GM12878 (cell line): Measurements from ENCODE around the gene MTCL3.

Experiments used
- ATAC-seq: fragments of 200-7000 bp; cut with Tn5 transposase; 3 replicates; pipeline ENCODE4 v1.9.1; 2020; ENCODE audit warnings: mild to moderate bottlenecking, moderate library complexity
- BruUV-seq: library from RNA; stranded (reverse); fragments of 400-500 nt; replicated peaks from 2 replicates; lab custom pipeline; 2021; lab: Mats Ljungman, UMichigan
- CTCF ChIA-PET: fragments of 300-600 bp; sonication (Branson Sonifier 250); formaldehyde crosslinking; extraction: SDS; loops from one replicate; lab custom pipeline; 2021; ENCODE audit warnings: inconsistent platforms; lab: Yijun Ruan, JAX
- POLR2A ChIA-PET: fragments of 350-600 bp; formaldehyde crosslinking; extraction: SDS; loops from one replicate; lab custom pipeline; 2021; ENCODE audit warnings: inconsistent platforms; lab: Charles Lee
- RAD21 ChIA-PET: fragments of 300-600 bp; sonication (Branson Sonifier 250); formaldehyde crosslinking; loops from one replicate; lab custom pipeline; 2023; ENCODE audit warnings: antibody characterized with exemption; ENCODE audit not compliant: unreplicated experiment; lab: Charles Lee
- SMC1A ChIA-PET: fragments of 300-600 bp; sonication (Branson Sonifier 250); formaldehyde crosslinking; loops from one replicate; lab custom pipeline; 2023; ENCODE audit not compliant: unreplicated experiment, uncharacterized antibody; lab: Charles Lee
- DNase-seq: peaks from one replicate; pipeline ENCODE4 v3.0.0-alpha.2; 2011; ENCODE audit warnings: low read depth, low spot score
- FAIRE-seq: peaks from 3 replicates; lab custom pipeline; 2011; peaks lifted over from hg19 to GRCh38; lab: Jason Lieb, UNC
- H2AFZ ChIP-seq: 2 replicates; pipeline ENCODE4 v1.6.0; 2011; ENCODE audit warnings: low read depth, low read length, control low read depth; ENCODE audit not compliant: control insufficient read depth
- H3K27ac ChIP-seq: 2 replicates; pipeline ENCODE4 v1.5.1; 2011; ENCODE audit warnings: control low read depth; ENCODE audit not compliant: control insufficient read depth, insufficient read depth
- H3K27me3 ChIP-seq, 2 experiments: replicated peaks in 1 of 2; 2 replicates each; pipeline versions ENCODE4 v1.6.0 to v1.6.1; 2011; ENCODE audit warnings: low read length in 1 of 2; ENCODE audit not compliant: control insufficient read depth in 2 of 2, insufficient read depth in 2 of 2
- H3K36me3 ChIP-seq, 2 experiments: 2 replicates each; pipeline ENCODE4 v1.5.1; 2011; ENCODE audit warnings: low read length in 1 of 2; ENCODE audit not compliant: control insufficient read depth in 2 of 2, insufficient read depth in 2 of 2
- H3K4me1 ChIP-seq: 2 replicates; pipeline ENCODE4 v1.6.1; 2011; ENCODE audit warnings: mild to moderate bottlenecking, low read length, moderate library complexity, mixed read lengths; ENCODE audit not compliant: control insufficient read depth, insufficient read depth
- H3K4me2 ChIP-seq: 2 replicates; pipeline ENCODE4 v1.6.0; 2011; ENCODE audit warnings: control low read depth; ENCODE audit not compliant: control insufficient read depth, insufficient read depth
- H3K4me3 ChIP-seq: fragments of 200-600 bp; sonication (generic); 2 replicates; pipeline ENCODE4 v1.5.1; 2016
- H3K79me2 ChIP-seq: 2 replicates; pipeline ENCODE4 v1.6.0; 2011; ENCODE audit warnings: low read length; ENCODE audit not compliant: control insufficient read depth, insufficient read depth
- H3K9ac ChIP-seq: 2 replicates; pipeline ENCODE4 v1.8.0; 2011; ENCODE audit warnings: low read length, control low read depth, mixed read lengths; ENCODE audit not compliant: control insufficient read depth, insufficient read depth
- H3K9me3 ChIP-seq: replicated peaks from 3 replicates; pipeline ENCODE4 v1.5.1; 2011; ENCODE audit warnings: mild to moderate bottlenecking, low read length; ENCODE audit not compliant: control insufficient read depth, insufficient read depth
- H4K20me1 ChIP-seq: 2 replicates; pipeline ENCODE4 v1.6.0; 2011; ENCODE audit not compliant: control insufficient read depth, insufficient read depth
- EED ChIP-seq: sonication (generic); IDR thresholded peaks from 2 replicates; pipeline ENCODE4 v1.6.1; 2016; ENCODE audit warnings: antibody characterized with exemption, low read depth
- PAX8 ChIP-seq: fragments of 450-650 bp; IDR thresholded peaks from 2 replicates; pipeline ENCODE4 v1.6.1; 2017; ENCODE audit warnings: mild to moderate bottlenecking, moderate library complexity
- SMAD5 ChIP-seq: IDR thresholded peaks from 2 replicates; pipeline ENCODE4 v1.6.1; 2016; ENCODE audit warnings: antibody characterized with exemption, low read depth
- ZNF207 ChIP-seq: fragments of 450-650 bp; IDR thresholded peaks from 2 replicates; pipeline ENCODE4 v1.6.1; 2014; ENCODE audit warnings: antibody characterized with exemption, mild to moderate bottlenecking, borderline replicate concordance
- ZZZ3 ChIP-seq: IDR thresholded peaks from 2 replicates; pipeline ENCODE4 v1.6.1; 2011; ENCODE audit warnings: low read depth; ENCODE audit not compliant: control insufficient read depth, insufficient read length
- WGBS: methylation state at CpG from one replicate; pipeline ENCODE4 v1.1.6; 2016; ENCODE audit warnings: low lambda C conversion rate; ENCODE audit not compliant: insufficient replicate concordance, insufficient coverage; ENCODE audit errors: missing lambda C conversion rate; 5-methylcytosine and 5-hydroxymethylcytosine counted together
- in situ Hi-C: fragments of 300-500 bp; cut with MboI; formaldehyde crosslinking; loops from 9 replicates; pipeline ENCODE4 v1.14.3; 2018; ENCODE audit warnings: mixed read lengths
- intact Hi-C: fragments of 100-400 bp; cut with micrococcal nuclease; formaldehyde crosslinking; loops from one replicate; pipeline ENCODE4 v1.14.2; 2022; ENCODE audit not compliant: unreplicated experiment
- TF ChIP-seq, protein P1 (sequence below): IDR thresholded peaks from 2 replicates; pipeline ENCODE4 v1.6.1; 2011; ENCODE audit warnings: mild to moderate bottlenecking, low read depth, low read length, moderate library complexity; ENCODE audit not compliant: insufficient replicate concordance
- TF ChIP-seq, protein P2 (sequence below): IDR thresholded peaks from 2 replicates; pipeline ENCODE4 v1.6.1; 2011; ENCODE audit warnings: borderline replicate concordance, low read depth, mild to moderate bottlenecking, moderate library complexity, low read length; ENCODE audit not compliant: insufficient read depth, poor library complexity, severe bottlenecking

The MTCL3 gene

DNA sequence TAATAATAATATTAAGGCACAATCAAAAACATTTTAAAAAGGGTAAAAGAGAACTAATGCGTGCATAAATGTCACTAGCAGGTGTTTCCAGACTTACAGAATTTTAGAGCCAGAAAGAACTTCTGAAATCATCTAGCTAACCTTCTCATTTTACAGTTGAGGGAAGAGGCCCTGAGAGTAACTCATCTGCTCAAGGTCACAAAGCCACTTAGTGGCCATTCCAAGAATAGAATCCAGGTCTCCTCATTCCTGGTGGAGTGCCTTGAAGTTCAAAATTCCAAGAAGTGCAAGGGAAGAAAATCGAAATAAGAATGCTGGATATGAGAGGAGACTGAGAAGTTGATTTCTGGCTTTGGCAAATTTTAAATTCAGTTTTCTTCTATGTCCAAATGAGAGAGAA, 56.8 kb downstream of the MTCL3 start:
- in situ Hi-C loops (loop anchor here (5.0 kb wide), 1 partner anchor 75 kb away; no protein-coding TSS in a partner anchor), intact Hi-C loops (loop anchor here (2.0 kb wide), 1 partner anchor 160 kb away; no protein-coding TSS in a partner anchor)
- Histone ChIP-seq H3K27ac (no peak overlapping the region), H3K79me2 (no peaks in the 10 kb centered on the region), H2AFZ (no peak overlapping the region), H4K20me1 (no peaks in the 10 kb centered on the region), H3K9me3 (no peaks in the 10 kb centered on the region), H3K4me1 (no peaks in the 10 kb centered on the region), H3K36me3 (no peaks in the 10 kb centered on the region), H3K9ac (no peak overlapping the region), H3K4me3 (no peak overlapping the region), H3K4me2 (no peak overlapping the region), H3K27me3 (no peaks in the 10 kb centered on the region)
- ATAC-seq (no peak), FAIRE-seq (no peak), DNase-seq (no peak)
- TF ChIP-seq PAX8 (no peak), ZZZ3 (no peak), ZNF207 (no peak), EED (no peak), SMAD5 (no peak)
- TF ChIP-seq, protein P1, sequence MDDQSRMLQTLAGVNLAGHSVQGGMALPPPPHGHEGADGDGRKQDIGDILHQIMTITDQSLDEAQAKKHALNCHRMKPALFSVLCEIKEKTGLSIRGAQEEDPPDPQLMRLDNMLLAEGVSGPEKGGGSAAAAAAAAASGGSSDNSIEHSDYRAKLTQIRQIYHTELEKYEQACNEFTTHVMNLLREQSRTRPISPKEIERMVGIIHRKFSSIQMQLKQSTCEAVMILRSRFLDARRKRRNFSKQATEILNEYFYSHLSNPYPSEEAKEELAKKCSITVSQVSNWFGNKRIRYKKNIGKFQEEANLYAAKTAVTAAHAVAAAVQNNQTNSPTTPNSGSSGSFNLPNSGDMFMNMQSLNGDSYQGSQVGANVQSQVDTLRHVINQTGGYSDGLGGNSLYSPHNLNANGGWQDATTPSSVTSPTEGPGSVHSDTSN, result no peak
- TF ChIP-seq, protein P2, sequence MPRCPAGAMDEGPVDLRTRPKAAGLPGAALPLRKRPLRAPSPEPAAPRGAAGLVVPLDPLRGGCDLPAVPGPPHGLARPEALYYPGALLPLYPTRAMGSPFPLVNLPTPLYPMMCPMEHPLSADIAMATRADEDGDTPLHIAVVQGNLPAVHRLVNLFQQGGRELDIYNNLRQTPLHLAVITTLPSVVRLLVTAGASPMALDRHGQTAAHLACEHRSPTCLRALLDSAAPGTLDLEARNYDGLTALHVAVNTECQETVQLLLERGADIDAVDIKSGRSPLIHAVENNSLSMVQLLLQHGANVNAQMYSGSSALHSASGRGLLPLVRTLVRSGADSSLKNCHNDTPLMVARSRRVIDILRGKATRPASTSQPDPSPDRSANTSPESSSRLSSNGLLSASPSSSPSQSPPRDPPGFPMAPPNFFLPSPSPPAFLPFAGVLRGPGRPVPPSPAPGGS, result no peak
- CTCF ChIA-PET, result interaction anchor here (0.6 to 6.0 kb wide), 11 partner anchors 9 to 275 kb away, joined by 3 to 83 read pairs (median 5); no protein-coding TSS in a partner anchor
- RAD21 ChIA-PET, result interaction anchor here (1.1 to 1.2 kb wide), 3 partner anchors 54 to 159 kb away, joined by 3 to 4 read pairs (median 3); no protein-coding TSS in a partner anchor
- POLR2A ChIA-PET, result no interaction called here
- WGBS, result 48% methylated on average over 2 of the region's 2 CpGs
- SMC1A ChIA-PET, result interaction anchor here (0.9 to 2.2 kb wide), 2 partner anchors 43 to 76 kb away, joined by 3 to 18 read pairs; no protein-coding TSS in a partner anchor
- no TSS peak for BruUV-seq
